HFF-Myc (cell line): ENCODE results near the gene SUGT1.

Experiments used
- DNase-seq: peaks from one replicate; pipeline ENCODE4 v3.0.0-alpha.2; 2011; ENCODE audit warnings: low read depth; ENCODE audit errors: extremely low read depth
- H3K4me3 ChIP-seq: replicated peaks from 2 replicates; pipeline ENCODE4 v1.5.1; 2011; ENCODE audit warnings: low read depth, mild to moderate bottlenecking, control low read depth, low read length
- TF ChIP-seq, protein P1 (sequence below): IDR thresholded peaks from 2 replicates; pipeline ENCODE4 v1.5.1; 2012; ENCODE audit warnings: mild to moderate bottlenecking, low read depth, low read length, control low read depth; ENCODE audit errors: missing control alignments

SUGT1 gene

DNA sequence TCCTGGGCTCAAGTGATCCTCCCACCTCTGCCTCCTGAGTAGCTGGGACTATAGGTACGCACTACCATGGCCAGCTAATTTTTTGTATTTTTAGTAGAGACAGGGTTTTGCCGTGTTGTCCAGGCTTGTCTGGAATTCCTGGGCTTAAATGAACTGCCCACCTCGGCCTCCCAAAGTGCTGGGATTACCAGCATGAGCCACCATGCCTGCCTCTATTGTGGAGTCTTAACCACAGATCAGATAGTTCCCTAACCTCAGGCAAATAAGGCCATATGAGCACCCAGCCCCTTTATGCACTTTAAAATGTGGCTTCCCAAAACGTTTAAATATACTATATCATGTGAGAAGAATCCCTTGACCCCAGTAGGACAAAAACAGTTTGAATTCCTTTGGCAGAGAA is 70.5 kb downstream of the SUGT1 start:
- DNase-seq = no peak
- no peak overlapping the region for H3K4me3 ChIP-seq
- TF ChIP-seq, protein P1, sequence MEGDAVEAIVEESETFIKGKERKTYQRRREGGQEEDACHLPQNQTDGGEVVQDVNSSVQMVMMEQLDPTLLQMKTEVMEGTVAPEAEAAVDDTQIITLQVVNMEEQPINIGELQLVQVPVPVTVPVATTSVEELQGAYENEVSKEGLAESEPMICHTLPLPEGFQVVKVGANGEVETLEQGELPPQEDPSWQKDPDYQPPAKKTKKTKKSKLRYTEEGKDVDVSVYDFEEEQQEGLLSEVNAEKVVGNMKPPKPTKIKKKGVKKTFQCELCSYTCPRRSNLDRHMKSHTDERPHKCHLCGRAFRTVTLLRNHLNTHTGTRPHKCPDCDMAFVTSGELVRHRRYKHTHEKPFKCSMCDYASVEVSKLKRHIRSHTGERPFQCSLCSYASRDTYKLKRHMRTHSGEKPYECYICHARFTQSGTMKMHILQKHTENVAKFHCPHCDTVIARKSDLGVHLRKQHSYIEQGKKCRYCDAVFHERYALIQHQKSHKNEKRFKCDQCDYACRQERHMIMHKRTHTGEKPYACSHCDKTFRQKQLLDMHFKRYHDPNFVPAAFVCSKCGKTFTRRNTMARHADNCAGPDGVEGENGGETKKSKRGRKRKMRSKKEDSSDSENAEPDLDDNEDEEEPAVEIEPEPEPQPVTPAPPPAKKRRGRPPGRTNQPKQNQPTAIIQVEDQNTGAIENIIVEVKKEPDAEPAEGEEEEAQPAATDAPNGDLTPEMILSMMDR = no peak

DNA sequence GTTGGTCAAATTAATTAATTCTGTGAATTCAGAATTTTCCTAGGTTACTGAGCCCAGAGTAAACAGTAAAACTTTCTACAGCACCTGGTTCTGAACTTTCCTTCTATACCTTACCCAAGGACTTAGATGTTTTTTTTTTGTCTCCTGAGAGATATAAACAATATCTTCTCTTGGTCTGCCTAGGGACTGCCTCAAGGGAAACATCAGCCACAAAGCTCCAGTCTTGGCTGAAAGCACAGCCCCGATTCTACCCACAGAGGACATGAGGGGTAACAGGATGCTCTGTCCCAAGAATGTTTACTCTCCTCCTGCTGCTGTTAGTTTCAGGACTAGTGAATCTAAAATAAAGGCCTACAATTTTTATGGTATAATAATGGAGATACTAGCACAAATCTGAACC is 72.7 kb downstream of the SUGT1 start:
- TF ChIP-seq, protein P1 = no peak
- DNase-seq = no peak
- H3K4me3 ChIP-seq = no peak overlapping the region

DNA sequence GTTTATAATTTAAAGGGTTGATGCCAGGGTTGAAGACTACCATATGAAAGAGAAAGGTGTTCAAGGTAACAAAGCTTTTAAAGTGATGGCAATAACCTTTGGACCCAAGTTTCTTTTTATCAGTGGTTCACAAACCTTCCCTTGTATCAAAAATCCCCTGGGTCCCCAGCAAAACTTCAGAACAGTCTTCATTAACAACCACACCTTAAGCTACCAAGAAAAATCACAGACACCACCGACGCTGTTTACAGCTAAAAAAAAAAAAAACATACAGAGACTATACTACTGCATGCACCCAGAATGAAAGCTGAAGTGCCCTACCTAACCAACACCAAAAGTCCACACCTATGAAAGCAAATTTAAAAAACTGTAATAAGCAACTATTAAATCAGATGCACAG is 73.6 kb downstream of the SUGT1 start:
- no peak for DNase-seq
- H3K4me3 ChIP-seq = no peak overlapping the region
- TF ChIP-seq, protein P1 = no peak

DNA sequence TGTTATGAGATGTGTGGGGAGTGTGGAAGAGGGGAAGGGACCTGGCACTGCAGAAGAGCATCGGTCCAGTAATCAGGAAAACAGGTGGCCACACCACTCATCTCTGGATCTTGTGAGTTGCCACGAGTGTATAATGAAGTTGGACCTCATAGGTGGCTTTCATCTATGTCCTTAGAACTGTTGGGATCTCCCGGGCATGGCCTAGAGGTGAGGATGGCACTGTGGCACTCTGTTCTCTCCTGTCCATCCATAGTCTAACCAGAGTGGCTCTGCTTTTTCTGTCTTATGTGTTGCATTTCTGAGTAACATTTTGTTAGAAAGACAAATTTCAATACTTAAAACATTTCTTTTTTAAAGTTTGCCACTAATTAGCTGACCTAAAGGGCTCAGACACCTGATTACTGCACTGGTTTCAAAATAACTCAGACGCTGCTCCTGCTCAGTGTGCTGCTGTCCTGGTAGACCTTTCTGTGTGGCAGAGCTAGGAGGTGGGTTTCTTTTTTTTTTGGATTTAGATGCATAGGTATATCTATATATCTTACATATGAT is 81.5 kb downstream of the SUGT1 start:
- DNase-seq = no peak
- TF ChIP-seq, protein P1 = no peak
- no peak overlapping the region for H3K4me3 ChIP-seq

DNA sequence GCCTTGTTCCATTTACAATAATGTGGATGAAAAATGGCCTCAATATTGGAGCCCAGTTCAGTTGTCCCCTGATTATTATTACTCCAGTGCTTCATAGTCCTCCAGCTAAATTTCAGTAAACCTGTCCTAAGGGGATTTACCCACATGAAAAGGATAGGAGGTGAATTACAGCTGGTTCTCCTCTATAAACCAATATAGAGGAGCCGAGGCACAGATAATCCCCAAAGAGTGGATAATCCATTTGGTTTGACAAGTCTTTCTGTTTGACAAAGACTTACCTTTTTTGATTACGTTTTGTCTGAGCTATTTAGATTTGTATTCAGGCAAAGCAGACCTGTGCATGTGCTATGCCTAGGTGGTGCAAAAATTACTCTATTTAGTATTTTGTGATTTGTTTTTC is 84.3 kb downstream of the SUGT1 start:
- H3K4me3 ChIP-seq = no peak overlapping the region
- TF ChIP-seq, protein P1 = no peak
- DNase-seq = no peak

DNA sequence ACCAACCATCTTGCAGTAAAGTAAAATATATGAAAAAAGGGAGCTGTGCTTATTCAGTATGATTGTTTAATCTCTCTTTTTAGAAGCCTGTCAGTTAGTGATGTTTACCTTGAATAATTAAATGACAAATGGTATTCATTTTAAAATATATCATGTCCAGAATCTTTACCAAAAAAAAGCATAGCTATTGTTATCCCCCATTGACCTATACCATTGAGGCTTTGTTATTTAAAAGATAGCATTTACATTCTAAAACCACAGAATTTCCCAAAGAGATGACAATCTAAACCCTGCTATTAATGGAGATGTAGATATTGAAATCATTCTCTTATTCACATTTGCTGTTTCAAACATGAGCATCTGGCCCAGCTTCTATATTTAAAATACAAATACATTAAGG is 84.8 kb downstream of the SUGT1 start:
- TF ChIP-seq, protein P1 = no peak
- no peak for DNase-seq
- H3K4me3 ChIP-seq = no peak overlapping the region

DNA sequence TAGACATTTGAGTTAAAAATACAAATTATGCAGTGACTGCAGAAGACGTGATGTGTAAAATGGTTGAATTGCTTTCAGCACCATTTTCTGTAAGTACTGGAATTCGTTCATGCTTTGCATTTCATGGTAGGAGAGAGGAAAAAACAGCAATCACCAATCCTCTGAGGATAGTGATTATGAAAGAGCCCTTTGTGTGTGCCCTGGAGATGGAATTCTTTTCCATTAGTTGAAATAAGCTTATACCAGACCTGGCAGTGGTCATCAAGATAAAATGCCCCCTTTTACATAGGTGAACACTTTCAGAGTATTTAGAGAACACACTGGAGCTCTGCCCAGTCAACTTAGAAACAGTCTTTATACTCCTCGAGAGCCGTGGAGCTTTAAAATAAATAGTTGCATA is 85.3 kb downstream of the SUGT1 start:
- no peak overlapping the region for H3K4me3 ChIP-seq
- TF ChIP-seq, protein P1 = no peak

More for the DNA sequence above, 85.3 kb downstream of the SUGT1 start:
- no peak for DNase-seq
